Skeletal muscle cell (primary cell): ENCODE data around the gene TBC1D1.

Experiments
- DNase-seq: peaks from one replicate; pipeline ENCODE4 v3.0.0-alpha.2; 2010; ENCODE audit warnings: low read depth
- H3K4me3 ChIP-seq: 2 replicates; pipeline ENCODE4 v1.5.1; 2011; ENCODE audit warnings: low read depth, mild to moderate bottlenecking, control low read depth, low read length, moderate library complexity

The TBC1D1 gene

GRCh38 chr4:38166768-38167167, 275.9 kb downstream of the TBC1D1 start:
- no peak overlapping the region for H3K4me3 ChIP-seq
- DNase-seq: no peak

- H3K4me3 ChIP-seq: no peak overlapping the region
- no peak for DNase-seq
Measured at GRCh38 chr4:38167973-38168372, 277.1 kb downstream of the TBC1D1 start.

DNA sequence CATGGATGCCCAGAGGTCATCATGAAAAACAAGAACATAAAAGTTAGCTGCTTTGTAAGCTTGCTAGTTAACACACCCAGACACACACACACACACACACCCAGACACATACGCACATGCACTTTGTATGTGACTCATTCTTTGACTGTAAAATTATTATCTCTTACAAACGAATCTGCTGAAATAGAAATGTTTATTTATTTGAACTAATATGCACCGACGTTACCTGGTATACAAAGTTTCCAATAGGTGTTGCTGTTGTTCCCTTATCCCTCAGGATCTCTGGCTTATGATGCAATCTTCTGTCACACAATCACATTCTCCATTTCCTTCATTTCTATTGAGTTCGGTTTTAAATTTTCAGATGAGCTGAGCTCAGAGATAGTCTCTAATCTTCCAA, 278.6 kb downstream of the TBC1D1 start:
- H3K4me3 ChIP-seq: no peak overlapping the region
- DNase-seq: no peak

GRCh38 chr4:38170338-38171169, 279.7 kb downstream of the TBC1D1 start:
- DNase-seq: no peak
- no peak overlapping the region for H3K4me3 ChIP-seq

GRCh38 chr4:38172078-38172477, 281.2 kb downstream of the TBC1D1 start:
- DNase-seq: no peak
- no peak overlapping the region for H3K4me3 ChIP-seq

- DNase-seq: no peak
- H3K4me3 ChIP-seq: no peak overlapping the region
Measured at GRCh38 chr4:38173935-38174518, 283.1 kb downstream of the TBC1D1 start.

DNA sequence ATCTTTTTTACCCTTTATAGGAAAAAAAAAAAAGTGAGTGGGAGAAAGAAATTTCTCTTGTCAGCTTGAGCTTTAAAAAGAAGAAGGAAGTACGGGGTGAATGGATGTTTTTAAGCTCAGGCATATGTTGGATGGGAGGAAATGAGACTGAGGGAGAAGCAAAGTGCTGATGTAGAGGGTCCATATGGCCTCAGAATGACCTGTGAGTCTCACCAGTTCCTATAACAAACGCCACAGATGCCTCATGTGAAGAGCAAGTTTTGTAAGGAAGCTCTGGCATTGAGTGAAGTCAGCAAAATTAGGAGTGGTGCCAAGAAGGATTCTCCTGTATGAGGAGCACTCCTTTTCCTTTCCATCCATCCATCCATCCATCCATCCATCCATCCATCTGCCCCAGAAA, 283.9 kb downstream of the TBC1D1 start:
- no peak for DNase-seq
- H3K4me3 ChIP-seq: no peak overlapping the region

DNA sequence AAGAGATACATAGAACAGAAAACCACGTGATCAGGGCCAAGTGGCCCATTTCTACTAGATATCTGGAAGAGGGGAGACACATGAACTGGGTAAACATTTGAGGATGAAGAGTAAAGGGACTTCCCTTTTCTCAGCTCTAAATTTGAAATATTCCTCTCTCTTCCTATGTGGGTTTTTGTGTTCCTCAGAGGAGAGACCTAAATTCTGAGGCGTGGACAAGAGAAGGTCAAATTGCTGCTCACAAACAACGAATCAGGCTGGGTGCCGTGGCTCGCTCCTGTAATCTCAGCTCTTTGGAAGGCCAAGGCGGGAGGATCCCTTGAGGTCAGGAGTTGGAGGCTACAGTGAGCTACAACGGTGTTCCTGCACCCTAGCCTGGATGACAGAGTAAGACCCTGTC, 285.3 kb downstream of the TBC1D1 start:
- no peak overlapping the region for H3K4me3 ChIP-seq
- DNase-seq: no peak

- DNase-seq: no peak
- H3K4me3 ChIP-seq: no peak overlapping the region
Measured at GRCh38 chr4:38177035-38177546, 286.2 kb downstream of the TBC1D1 start.

GRCh38 chr4:38177641-38178391, 286.9 kb downstream of the TBC1D1 start:
- DNase-seq: no peak
- H3K4me3 ChIP-seq: no peak overlapping the region

- no peak for DNase-seq
- no peak overlapping the region for H3K4me3 ChIP-seq
Measured at GRCh38 chr4:38178392-38178995, 287.6 kb downstream of the TBC1D1 start.

GRCh38 chr4:38179690-38180377, 288.9 kb downstream of the TBC1D1 start:
- H3K4me3 ChIP-seq: no peak overlapping the region
- DNase-seq: no peak

DNA sequence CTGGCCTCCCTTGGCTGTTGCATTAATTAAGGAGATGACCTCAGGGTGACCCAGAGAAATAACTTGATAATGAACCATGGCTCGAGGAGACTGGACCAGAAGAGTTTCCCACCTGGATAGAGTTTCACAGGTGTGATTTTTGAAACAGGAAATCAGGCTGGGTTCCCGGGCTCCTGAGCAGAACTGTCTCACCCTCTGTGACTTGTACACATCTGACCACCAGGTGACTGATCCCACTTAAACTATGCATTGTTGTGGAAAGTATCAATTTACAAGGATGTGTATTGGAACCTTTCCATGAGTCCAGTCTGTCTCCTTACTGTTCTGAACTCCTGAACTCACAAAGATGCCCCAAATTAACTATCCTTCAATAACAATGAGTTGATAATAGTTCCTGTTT, 289.6 kb downstream of the TBC1D1 start:
- no peak for DNase-seq

DNA sequence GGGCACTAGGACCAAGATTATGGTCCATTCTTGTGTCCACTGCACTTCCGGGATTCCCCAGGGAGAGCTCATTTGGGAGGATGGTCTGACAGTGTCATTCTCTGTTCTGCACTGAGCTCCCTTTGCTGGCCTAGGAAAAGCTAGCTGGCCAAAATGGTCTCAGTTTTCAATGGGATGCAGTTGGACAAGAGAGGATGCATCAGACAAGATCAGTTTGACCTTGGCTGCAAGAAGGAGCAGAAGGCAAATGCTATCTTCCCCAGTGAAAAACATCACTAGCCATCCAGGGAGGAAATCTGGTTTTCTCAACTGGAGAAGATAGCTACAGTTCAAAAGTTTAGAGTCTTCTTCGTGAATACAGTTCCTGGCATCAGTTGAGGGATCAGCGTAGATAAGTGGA, 290.4 kb downstream of the TBC1D1 start:
- DNase-seq: no peak
- H3K4me3 ChIP-seq: no peak overlapping the region

More for the DNA sequence above, 289.6 kb downstream of the TBC1D1 start:
- H3K4me3 ChIP-seq: no peak overlapping the region

DNA sequence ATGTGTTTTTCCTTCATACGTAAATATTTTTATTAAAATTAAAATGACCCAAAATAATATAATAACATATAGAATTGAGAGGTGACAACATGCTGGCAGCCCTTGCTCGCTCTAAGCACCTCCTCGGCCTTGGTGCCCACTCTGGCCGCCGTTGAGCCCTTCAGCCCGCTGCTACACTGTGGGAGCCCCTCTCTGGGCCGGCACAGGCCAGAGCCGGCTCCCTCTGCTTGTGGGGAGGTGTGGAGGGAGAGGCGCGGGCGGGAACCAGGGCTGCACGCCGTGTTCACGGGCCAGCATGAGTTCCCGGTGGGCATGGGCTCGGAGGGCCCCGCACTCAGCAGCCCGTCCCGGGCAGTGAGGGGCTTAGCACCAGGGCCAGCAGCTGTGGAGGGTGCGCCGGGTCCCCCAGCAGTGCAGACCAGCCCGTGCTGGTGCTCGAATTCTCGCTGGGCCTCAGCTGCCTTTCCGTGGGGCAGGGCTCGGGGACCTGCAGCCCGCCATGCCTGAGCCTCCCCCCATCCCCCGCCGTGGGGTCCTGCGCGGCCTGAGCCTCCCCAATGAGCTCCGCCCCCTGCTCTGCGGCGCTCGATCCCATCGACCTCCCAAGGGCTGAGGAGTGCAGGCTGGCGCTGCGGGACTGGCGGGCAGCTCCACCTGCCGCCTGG, 291.6 kb downstream of the TBC1D1 start:
- H3K4me3 ChIP-seq: no peak overlapping the region
- DNase-seq: no peak

- DNase-seq: no peak
- no peak overlapping the region for H3K4me3 ChIP-seq
Measured at GRCh38 chr4:38184404-38184803, 293.5 kb downstream of the TBC1D1 start.

DNA sequence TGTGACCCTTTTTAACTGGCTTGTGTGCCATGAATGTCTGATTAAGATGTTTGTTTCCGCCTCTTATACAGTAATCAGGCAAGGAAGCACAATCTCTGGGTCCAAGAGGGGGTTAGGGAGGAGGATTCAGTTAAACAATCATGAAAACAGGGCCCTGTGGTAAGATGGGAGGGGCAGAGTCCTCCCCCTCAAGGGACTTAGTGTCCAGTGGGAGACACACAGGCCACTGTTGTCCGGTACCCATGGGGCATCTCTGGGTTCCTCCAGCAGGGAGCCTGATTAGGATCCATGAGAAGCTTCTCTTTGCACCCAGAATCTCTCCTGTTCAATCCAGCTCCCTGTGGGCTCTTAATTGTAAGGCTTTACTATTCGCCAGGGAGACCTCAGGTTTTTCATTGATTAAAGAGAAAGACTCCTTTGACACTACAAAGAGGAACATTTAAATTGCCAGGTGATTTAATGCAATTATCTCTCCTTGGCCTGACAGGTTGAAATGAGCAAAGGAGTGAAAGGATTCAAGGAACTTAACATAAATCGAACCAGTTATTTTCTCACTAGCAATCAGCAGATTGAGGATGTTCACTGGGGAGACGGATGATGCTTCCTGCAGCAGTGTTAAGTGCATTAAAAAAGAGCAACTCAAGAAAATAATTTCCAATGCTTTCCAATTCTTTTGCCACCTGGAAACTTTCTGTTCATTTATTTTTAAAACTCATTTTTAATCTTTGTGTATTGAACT, 294.7 kb downstream of the TBC1D1 start:
- H3K4me3 ChIP-seq: no peak overlapping the region
- DNase-seq: no peak

DNA sequence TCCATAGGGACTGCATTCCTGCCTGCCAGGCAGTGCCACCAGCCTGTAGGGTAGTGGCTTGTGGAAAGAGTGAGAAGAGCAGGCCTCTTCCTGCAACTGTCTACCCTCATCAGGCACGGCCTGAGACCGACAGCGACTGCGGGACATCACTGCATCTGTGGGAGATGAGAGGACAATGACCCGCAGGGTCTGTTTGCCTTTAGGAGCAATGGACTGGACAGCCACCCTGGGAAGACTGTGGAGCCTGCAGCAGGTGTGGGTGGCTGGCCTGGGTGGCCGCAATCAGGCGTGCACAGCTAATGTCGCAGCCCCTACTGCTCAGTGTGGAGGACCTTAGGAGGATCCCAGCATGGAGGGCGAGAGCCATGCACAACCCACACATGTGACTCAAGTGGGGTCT, 297.3 kb downstream of the TBC1D1 start:
- H3K4me3 ChIP-seq: no peak overlapping the region
- DNase-seq: no peak
